GM10266 (cell line): ENCODE results near the gene ARHGAP28.

ENCODE experiments used
- DNase-seq: peaks from one replicate; pipeline ENCODE4 v3.0.0; 2012; ENCODE audit errors: extremely low spot score
- CTCF ChIP-seq: IDR thresholded peaks from 2 replicates; pipeline ENCODE4 v1.5.1; 2012; ENCODE audit warnings: mild to moderate bottlenecking, low read depth; ENCODE audit not compliant: control insufficient read depth, insufficient read depth; ENCODE audit errors: missing control alignments

The ARHGAP28 gene

GRCh38 chr18:6854811-6855210, 125.3 kb downstream of the ARHGAP28 start:
- no peak for TF ChIP-seq CTCF
- no peak for DNase-seq

DNA sequence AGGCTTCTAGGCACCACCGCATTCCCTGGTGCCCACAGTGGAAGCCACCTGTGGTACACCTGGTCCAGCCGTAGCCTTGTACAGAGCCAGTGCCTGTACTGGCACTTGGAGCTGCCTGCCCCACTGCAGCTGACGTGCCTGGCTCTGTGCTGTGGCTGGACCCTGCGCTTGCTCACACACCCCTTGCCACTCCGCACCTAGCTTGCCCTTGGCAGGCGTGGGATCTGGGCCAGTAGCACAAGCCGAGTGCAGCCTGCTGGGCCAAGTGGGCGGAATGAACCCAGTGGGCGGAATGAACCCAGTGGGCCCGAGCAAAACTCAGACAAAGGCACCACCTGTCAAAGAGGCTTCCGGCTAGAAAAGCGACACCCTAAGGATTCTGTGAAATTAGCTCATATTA, 126.3 kb downstream of the ARHGAP28 start:
- TF ChIP-seq CTCF = no peak

DNA sequence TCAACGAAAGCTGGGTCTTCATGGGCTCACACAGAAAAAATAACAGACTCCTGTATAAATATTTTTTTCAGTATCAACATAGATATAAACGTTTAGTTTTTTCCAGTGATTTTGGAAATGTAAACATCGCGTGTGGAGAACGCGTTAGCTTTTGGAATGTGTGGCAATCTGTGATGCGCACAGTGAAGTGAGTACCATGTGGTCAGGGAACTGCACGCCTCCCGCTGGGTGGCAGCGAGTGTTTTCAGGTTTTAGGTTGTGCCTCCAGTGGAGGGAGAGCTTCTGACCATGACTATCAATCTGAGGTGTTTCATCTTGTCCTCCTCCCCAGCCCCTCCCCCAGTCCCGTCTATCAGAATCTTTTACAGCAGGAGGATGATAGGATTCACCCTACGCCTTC, 127.8 kb downstream of the ARHGAP28 start:
- DNase-seq = no peak

More for the DNA sequence above, 126.3 kb downstream of the ARHGAP28 start:
- DNase-seq = no peak

GRCh38 chr18:6859676-6860422, 130.3 kb downstream of the ARHGAP28 start:
- DNase-seq = no peak
- no peak for TF ChIP-seq CTCF

More for the DNA sequence above, 127.8 kb downstream of the ARHGAP28 start:
- TF ChIP-seq CTCF = no peak

GRCh38 chr18:6860804-6861448, 131.4 kb downstream of the ARHGAP28 start:
- no peak for TF ChIP-seq CTCF
- DNase-seq = no peak

DNA sequence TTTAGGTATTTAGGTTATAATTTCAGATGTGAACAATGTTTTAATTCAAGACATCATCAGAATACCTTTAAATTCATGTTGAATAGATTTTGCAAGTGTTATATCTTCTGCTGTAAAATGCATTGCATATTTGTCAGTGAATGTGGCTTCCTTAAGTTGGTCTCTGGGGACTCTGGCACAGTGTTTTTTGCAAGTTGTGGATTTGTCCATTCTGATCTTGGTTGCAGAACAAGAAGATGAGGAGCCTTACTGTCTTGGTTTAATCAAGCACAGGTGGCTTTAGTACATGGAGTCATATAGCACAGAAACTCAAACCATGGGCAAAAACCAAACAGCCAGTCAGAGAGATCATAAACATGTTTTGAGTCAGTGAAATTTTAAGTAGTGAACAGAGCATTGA, 135.7 kb downstream of the ARHGAP28 start:
- no peak for TF ChIP-seq CTCF
- no peak for DNase-seq

DNA sequence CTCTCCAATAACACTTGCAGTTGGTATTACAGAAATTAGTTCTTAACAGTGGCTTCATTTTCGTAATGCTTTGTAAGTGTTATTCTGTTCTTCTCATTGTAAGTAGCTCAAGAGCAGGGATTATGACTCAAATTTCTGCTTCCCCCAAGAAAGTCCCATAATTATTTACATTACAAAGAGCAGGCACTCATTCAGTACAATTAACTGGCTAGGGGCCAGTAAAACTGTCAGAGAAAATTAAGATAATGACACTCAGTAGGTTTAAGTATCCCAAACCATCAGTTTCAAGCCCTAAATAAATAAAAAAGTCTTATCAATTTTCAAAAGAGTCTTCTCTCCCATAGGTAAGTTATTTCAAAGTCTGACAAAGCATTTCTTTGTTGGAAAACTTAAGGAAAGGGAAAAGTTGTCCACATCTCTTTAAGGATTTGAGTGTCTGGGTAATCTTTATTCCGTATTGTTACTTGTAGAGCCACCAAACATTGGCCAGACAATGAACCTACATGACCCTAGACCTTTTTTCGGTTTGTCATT, 137.1 kb downstream of the ARHGAP28 start:
- DNase-seq = no peak
- no peak for TF ChIP-seq CTCF
